DND-41 (cell line): ENCODE measurements around the gene RAD51B.

Experiments used
- EZH2 ChIP-seq: IDR thresholded peaks from 3 replicates; pipeline ENCODE4 v1.6.1; 2012; ENCODE audit warnings: borderline replicate concordance, low read depth, mild to moderate bottlenecking, moderate library complexity, low read length, inconsistent platforms; ENCODE audit not compliant: severe bottlenecking
- TF ChIP-seq, protein P1 (sequence below): IDR thresholded peaks from 2 replicates; pipeline ENCODE4 v1.5.1; 2012; ENCODE audit warnings: borderline replicate concordance, low read length, moderate library complexity, mild to moderate bottlenecking; ENCODE audit not compliant: poor library complexity, severe bottlenecking; ENCODE audit errors: extremely low read depth

DNA sequence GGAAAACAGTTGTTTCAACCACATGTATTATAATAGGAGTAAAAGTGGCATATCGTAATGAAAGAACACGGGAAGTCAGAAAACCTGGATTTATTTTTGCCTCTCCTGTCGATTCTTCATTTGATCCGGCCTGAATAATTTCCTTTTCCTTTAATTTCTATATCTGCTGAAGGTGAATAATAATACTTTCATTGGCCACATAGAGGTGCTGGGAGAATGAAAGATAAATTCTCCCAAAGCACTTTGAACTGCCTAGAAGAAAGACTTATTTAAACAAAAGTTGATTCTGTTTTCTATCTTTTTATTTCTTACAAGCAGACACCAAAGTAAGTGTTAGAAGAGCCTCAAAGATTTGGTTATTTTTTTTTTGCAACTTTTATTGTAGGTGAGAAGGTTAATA is 339.1 kb downstream of the RAD51B start:
- TF ChIP-seq, protein P1, sequence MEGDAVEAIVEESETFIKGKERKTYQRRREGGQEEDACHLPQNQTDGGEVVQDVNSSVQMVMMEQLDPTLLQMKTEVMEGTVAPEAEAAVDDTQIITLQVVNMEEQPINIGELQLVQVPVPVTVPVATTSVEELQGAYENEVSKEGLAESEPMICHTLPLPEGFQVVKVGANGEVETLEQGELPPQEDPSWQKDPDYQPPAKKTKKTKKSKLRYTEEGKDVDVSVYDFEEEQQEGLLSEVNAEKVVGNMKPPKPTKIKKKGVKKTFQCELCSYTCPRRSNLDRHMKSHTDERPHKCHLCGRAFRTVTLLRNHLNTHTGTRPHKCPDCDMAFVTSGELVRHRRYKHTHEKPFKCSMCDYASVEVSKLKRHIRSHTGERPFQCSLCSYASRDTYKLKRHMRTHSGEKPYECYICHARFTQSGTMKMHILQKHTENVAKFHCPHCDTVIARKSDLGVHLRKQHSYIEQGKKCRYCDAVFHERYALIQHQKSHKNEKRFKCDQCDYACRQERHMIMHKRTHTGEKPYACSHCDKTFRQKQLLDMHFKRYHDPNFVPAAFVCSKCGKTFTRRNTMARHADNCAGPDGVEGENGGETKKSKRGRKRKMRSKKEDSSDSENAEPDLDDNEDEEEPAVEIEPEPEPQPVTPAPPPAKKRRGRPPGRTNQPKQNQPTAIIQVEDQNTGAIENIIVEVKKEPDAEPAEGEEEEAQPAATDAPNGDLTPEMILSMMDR: no peak
- no peak for TF ChIP-seq EZH2
